IPS-15b (cell line): ENCODE results near the gene UPP2.

Experiments
- H3K27me3 ChIP-seq: one replicate; pipeline ENCODE4 v1.6.1; 2013; ENCODE audit warnings: low read length; ENCODE audit not compliant: control insufficient read depth, insufficient read depth
- H3K36me3 ChIP-seq: one replicate; pipeline ENCODE4 v1.6.1; 2013; ENCODE audit warnings: low read length; ENCODE audit not compliant: control insufficient read depth, insufficient read depth
- H3K4me1 ChIP-seq: one replicate; pipeline ENCODE4 v1.6.1; 2013; ENCODE audit warnings: mild to moderate bottlenecking, low read length; ENCODE audit not compliant: control insufficient read depth, insufficient read depth
- H3K4me3 ChIP-seq: one replicate; pipeline ENCODE4 v1.5.1; 2013; ENCODE audit warnings: low read depth, low read length
- H3K9ac ChIP-seq: one replicate; pipeline ENCODE4 v1.6.1; 2013; ENCODE audit warnings: low read depth, mild to moderate bottlenecking, low read length
- H3K9me3 ChIP-seq: one replicate; pipeline ENCODE4 v1.6.1; 2013; ENCODE audit warnings: mild to moderate bottlenecking, low read length; ENCODE audit not compliant: control insufficient read depth, insufficient read depth

The UPP2 gene

DNA sequence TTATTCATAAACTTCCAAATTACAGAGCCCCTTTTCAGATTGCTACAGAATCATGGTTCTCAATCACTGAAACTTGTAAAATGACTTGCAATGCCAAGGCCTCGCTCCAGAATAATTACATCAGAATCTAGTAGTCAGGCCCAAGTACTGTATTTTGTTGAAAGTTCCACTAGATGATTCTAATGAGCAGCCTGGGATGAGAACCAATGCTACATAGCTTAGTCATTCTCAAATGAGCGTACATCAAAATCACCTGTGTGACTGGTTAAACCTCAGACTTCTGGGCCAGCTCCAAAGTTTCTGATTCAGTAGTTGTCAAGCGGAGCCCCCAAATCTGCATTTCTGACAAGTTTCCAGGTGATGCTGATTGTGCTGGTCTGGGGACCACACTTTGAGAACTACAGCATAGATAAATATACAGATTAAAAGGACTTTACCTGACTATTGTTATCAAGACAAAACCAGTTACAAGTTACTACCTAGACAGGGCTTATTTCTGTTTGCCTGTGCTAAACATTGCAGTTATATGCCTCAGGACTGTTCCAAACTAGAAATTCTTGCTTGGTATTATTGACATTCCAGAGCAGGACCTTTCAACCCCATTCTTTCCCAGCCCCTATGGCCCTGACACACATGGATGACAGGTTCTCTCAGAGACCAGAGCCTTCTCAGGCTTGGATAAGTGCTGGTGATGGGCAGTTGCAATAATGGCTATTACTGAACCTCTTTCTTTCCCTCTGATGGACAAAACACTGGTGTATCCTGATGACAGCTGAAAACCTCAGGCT is 83.1 kb downstream of the UPP2 start:
- Histone ChIP-seq H3K9ac (no peak overlapping the region), H3K27me3 (no peaks in the 10 kb centered on the region), H3K36me3 (no peaks in the 10 kb centered on the region)

More for the DNA sequence above, 83.1 kb downstream of the UPP2 start:
- Histone ChIP-seq H3K4me3 (no peak overlapping the region), H3K9me3 (no peaks in the 10 kb centered on the region), H3K4me1 (no peaks in the 10 kb centered on the region)
